Duodenal mucosa (tissue), 2 donors: ENCODE measurements around the gene BTBD9.

Experiments used
- H3K27ac ChIP-seq: one replicate; pipeline ENCODE4 v1.7.0; 2013; ENCODE audit warnings: low read depth, low read length
- H3K27me3 ChIP-seq, 2 donors: one replicate each; pipeline ENCODE4 v1.7.0; 2013; ENCODE audit warnings: low read length in 2 of 2, control low read depth in 1 of 2; ENCODE audit not compliant: insufficient read depth in 2 of 2, control insufficient read depth in 1 of 2
- H3K36me3 ChIP-seq, 2 donors: one replicate each; pipeline ENCODE4 v1.7.0; 2013; ENCODE audit warnings: low read length in 2 of 2, control low read depth in 1 of 2; ENCODE audit not compliant: insufficient read depth in 2 of 2, control insufficient read depth in 1 of 2
- H3K4me1 ChIP-seq, 2 donors: one replicate each; pipeline ENCODE4 v1.7.0; 2013; ENCODE audit warnings: low read length in 2 of 2, control low read depth in 1 of 2; ENCODE audit not compliant: insufficient read depth in 2 of 2, control insufficient read depth in 1 of 2
- H3K4me3 ChIP-seq, 2 donors: one replicate each; pipeline ENCODE4 v1.7.0; 2013; ENCODE audit warnings: low read length in 2 of 2, low read depth in 1 of 2
- H3K9ac ChIP-seq, 2 donors: one replicate each; pipeline ENCODE4 v1.7.0; 2013; ENCODE audit warnings: low read length in 2 of 2, low read depth in 1 of 2
- H3K9me3 ChIP-seq, 2 donors: one replicate each; pipeline ENCODE4 v1.7.0; 2013; ENCODE audit warnings: low read length in 2 of 2, control low read depth in 1 of 2; ENCODE audit not compliant: control insufficient read depth in 1 of 2

The BTBD9 gene

GRCh38 chr6:38676974-38677544, 37.3 kb upstream of the BTBD9 start:
- no peaks in the 10 kb centered on the region for H3K9me3 ChIP-seq
- H3K36me3 ChIP-seq: peaks cover 6 to 25% of the 10 kb centered on the region in 2 donors
- H3K27me3 ChIP-seq: no peaks in the 10 kb centered on the region
- no peak overlapping the region for H3K9ac ChIP-seq
- no peak overlapping the region for H3K4me3 ChIP-seq
- no peak overlapping the region for H3K27ac ChIP-seq
- no peaks in the 10 kb centered on the region for H3K4me1 ChIP-seq

GRCh38 chr6:38676236-38676973, 36.7 kb upstream of the BTBD9 start:
- Histone ChIP-seq H3K9me3 (no peaks in the 10 kb centered on the region), H3K4me1 (no peaks in the 10 kb centered on the region), H3K36me3 (peaks cover under 1 to 19% of the 10 kb centered on the region in 2 donors), H3K27me3 (no peaks in the 10 kb centered on the region), H3K9ac (no peak overlapping the region), H3K4me3 (no peak overlapping the region), H3K27ac (no peak overlapping the region)

GRCh38 chr6:38673397-38674165, 33.9 kb upstream of the BTBD9 start:
- Histone ChIP-seq H3K27me3 (no peaks in the 10 kb centered on the region), H3K36me3 (peaks cover 0 to 19% of the 10 kb centered on the region in 2 donors), H3K9ac (no peak overlapping the region), H3K9me3 (no peaks in the 10 kb centered on the region), H3K4me3 (no peak overlapping the region), H3K27ac (no peak overlapping the region), H3K4me1 (no peaks in the 10 kb centered on the region)

- Histone ChIP-seq H3K36me3 (peaks cover 0 to 18% of the 10 kb centered on the region in 2 donors), H3K4me3 (no peak overlapping the region), H3K9ac (no peak overlapping the region), H3K4me1 (no peaks in the 10 kb centered on the region), H3K9me3 (no peaks in the 10 kb centered on the region), H3K27me3 (no peaks in the 10 kb centered on the region), H3K27ac (no peak overlapping the region)
These were observed 32.2 kb upstream of the BTBD9 start for GRCh38 chr6:38671885-38672467.

GRCh38 chr6:38658418-38659167, 18.9 kb upstream of the BTBD9 start:
- H3K9me3 ChIP-seq: no peaks in the 10 kb centered on the region
- H3K36me3 ChIP-seq: no peaks in the 10 kb centered on the region
- H3K9ac ChIP-seq: no peak overlapping the region
- H3K4me1 ChIP-seq: no peaks in the 10 kb centered on the region
- H3K27me3 ChIP-seq: no peaks in the 10 kb centered on the region
- no peak overlapping the region for H3K27ac ChIP-seq
- no peak overlapping the region for H3K4me3 ChIP-seq

GRCh38 chr6:38656896-38657295, 17.2 kb upstream of the BTBD9 start:
- H3K9me3 ChIP-seq: no peaks in the 10 kb centered on the region
- H3K27ac ChIP-seq: no peak overlapping the region
- no peaks in the 10 kb centered on the region for H3K4me1 ChIP-seq
- no peak overlapping the region for H3K9ac ChIP-seq
- H3K27me3 ChIP-seq: no peaks in the 10 kb centered on the region
- no peaks in the 10 kb centered on the region for H3K36me3 ChIP-seq
- H3K4me3 ChIP-seq: no peak overlapping the region

- no peaks in the 10 kb centered on the region for H3K9me3 ChIP-seq
- H3K36me3 ChIP-seq: no peaks in the 10 kb centered on the region
- no peak overlapping the region for H3K4me3 ChIP-seq
- H3K4me1 ChIP-seq: no peaks in the 10 kb centered on the region
- no peak overlapping the region for H3K27ac ChIP-seq
- no peak overlapping the region for H3K9ac ChIP-seq
- H3K27me3 ChIP-seq: no peaks in the 10 kb centered on the region
These were observed 14.5 kb upstream of the BTBD9 start for GRCh38 chr6:38654263-38654662.

- Histone ChIP-seq H3K4me1 (no peaks in the 10 kb centered on the region), H3K36me3 (no peaks in the 10 kb centered on the region), H3K27ac (no peak overlapping the region), H3K4me3 (no peak overlapping the region), H3K27me3 (no peaks in the 10 kb centered on the region), H3K9me3 (no peaks in the 10 kb centered on the region), H3K9ac (no peak overlapping the region)
These were observed 11.5 kb upstream of the BTBD9 start for GRCh38 chr6:38651121-38651784.

- Histone ChIP-seq H3K36me3 (no peaks in the 10 kb centered on the region), H3K9ac (no peak overlapping the region), H3K9me3 (no peaks in the 10 kb centered on the region), H3K27me3 (no peaks in the 10 kb centered on the region), H3K4me1 (no peaks in the 10 kb centered on the region), H3K4me3 (no peak overlapping the region), H3K27ac (no peak overlapping the region)
These were observed 10.6 kb upstream of the BTBD9 start for GRCh38 chr6:38650207-38650752.
